ENCODE results near the gene TCF12.
"Not testable (repeated sequence)": the region's sequence is repeated elsewhere in the genome, so short reads cannot be mapped to it uniquely, and the experiment has no call there.

The TCF12 gene

GRCh38 chr15:56982987-56983386 is 64.5 kb downstream of the TCF12 start:
- no peak for DNase-seq

- DNase-seq: no peak
Measured at GRCh38 chr15:56984681-56985481, 66.4 kb downstream of the TCF12 start.

GRCh38 chr15:56985856-56986255 is 67.4 kb downstream of the TCF12 start:
- DNase-seq: no peak

GRCh38 chr15:56987286-56987685 is 68.8 kb downstream of the TCF12 start:
- no peak for DNase-seq

- DNase-seq: no peak
Measured at GRCh38 chr15:56988219-56988618, 69.8 kb downstream of the TCF12 start.

- no peak for DNase-seq
Measured at GRCh38 chr15:56989411-56989924, 71.0 kb downstream of the TCF12 start.

- no peak for DNase-seq
Measured at GRCh38 chr15:56991017-56991416, 72.6 kb downstream of the TCF12 start.

- no peak for DNase-seq
Measured at GRCh38 chr15:56992725-56993124, 74.3 kb downstream of the TCF12 start.

GRCh38 chr15:56994280-56994679 is 75.8 kb downstream of the TCF12 start:
- DNase-seq: no peak

GRCh38 chr15:56996093-56996492 is 77.6 kb downstream of the TCF12 start:
- DNase-seq: no peak

- no peak for DNase-seq
Measured at GRCh38 chr15:56996746-56997470, 78.5 kb downstream of the TCF12 start.

- DNase-seq: no peak
Measured at GRCh38 chr15:57003418-57003817, 85.0 kb downstream of the TCF12 start.

GRCh38 chr15:57005244-57005643 is 86.8 kb downstream of the TCF12 start:
- DNase-seq: no peak

- not testable (repeated sequence) for DNase-seq
Measured at GRCh38 chr15:57007797-57008196, 89.4 kb downstream of the TCF12 start.

- no peak for DNase-seq
Measured at GRCh38 chr15:57010724-57011123, 92.3 kb downstream of the TCF12 start.

GRCh38 chr15:57012556-57012955 is 94.1 kb downstream of the TCF12 start:
- DNase-seq: no peak

- not testable (repeated sequence) for DNase-seq
Measured at GRCh38 chr15:57014896-57015295, 96.5 kb downstream of the TCF12 start.

GRCh38 chr15:57015360-57015759 is 96.9 kb downstream of the TCF12 start:
- no peak for DNase-seq

GRCh38 chr15:57015897-57016296 is 97.5 kb downstream of the TCF12 start:
- no peak for DNase-seq

- DNase-seq: no peak
Measured at GRCh38 chr15:57017024-57017423, 98.6 kb downstream of the TCF12 start.

GRCh38 chr15:57018151-57018550 is 99.7 kb downstream of the TCF12 start:
- DNase-seq: no peak

- DNase-seq: no peak
Measured at GRCh38 chr15:57019496-57020160, 101.2 kb downstream of the TCF12 start.

GRCh38 chr15:57025264-57025926 is 107.0 kb downstream of the TCF12 start:
- DNase-seq: no peak

Measured in SHP77 (cell line).